Panc1 (cell line): Measurements from ENCODE around the gene ERCC3. TPM values are rescaled to one million over a fixed set of nuclear protein-coding genes. Genes with fewer than 3 reads are reported as not detected.

Source experiments
- ATAC-seq: fragments of 200-7000 bp; cut with Tn5 transposase; 2 replicates; pipeline ENCODE4 v1.9.1; 2020; ENCODE audit warnings: mild to moderate bottlenecking, moderate library complexity
- Bru-seq: library from RNA; stranded (reverse); fragments of 400-500 nt; gene quantifications from one replicate; lab custom pipeline; 2021; lab: Mats Ljungman, UMichigan
- BruChase-seq, 2 experiments: library from RNA; stranded (reverse); fragments of 400-500 nt; gene quantifications; one replicate each; lab custom pipeline; 2021; lab: Mats Ljungman, UMichigan
- BruUV-seq: library from RNA; stranded (reverse); fragments of 400-500 nt; replicated peaks from 2 replicates; lab custom pipeline; 2021; lab: Mats Ljungman, UMichigan
- CTCF ChIA-PET: fragments of 300-600 bp; sonication (Branson Sonifier 250); formaldehyde crosslinking; loops from one replicate; lab custom pipeline; 2022; ENCODE audit warnings: antibody characterized with exemption; lab: Charles Lee
- POLR2A ChIA-PET: fragments of 300-600 bp; sonication (Branson Sonifier 250); formaldehyde crosslinking; loops from one replicate; lab custom pipeline; 2022; ENCODE audit warnings: antibody characterized with exemption; lab: Charles Lee
- DNase-seq: peaks from one replicate; pipeline ENCODE4 v3.0.0-alpha.2; 2010; ENCODE audit warnings: low read depth, low spot score
- H3K27ac ChIP-seq: 2 replicates; pipeline ENCODE4 v1.5.1; 2011; ENCODE audit warnings: mild to moderate bottlenecking, low read length, inconsistent platforms
- H3K27me3 ChIP-seq: fragments of 200-500 bp; sonication (Bioruptor generic); 2 replicates; pipeline ENCODE4 v1.6.0; 2014; ENCODE audit warnings: low read length, inconsistent platforms; ENCODE audit not compliant: control insufficient read depth, insufficient read depth
- H3K36me3 ChIP-seq: fragments of 200-500 bp; sonication (Bioruptor generic); 2 replicates; pipeline ENCODE4 v1.5.1; 2014; ENCODE audit warnings: inconsistent platforms, mild to moderate bottlenecking, low read length, moderate library complexity; ENCODE audit not compliant: control insufficient read depth, insufficient read depth
- H3K4me1 ChIP-seq: 2 replicates; pipeline ENCODE4 v1.5.1; 2011; ENCODE audit warnings: inconsistent platforms, mild to moderate bottlenecking, low read length, moderate library complexity; ENCODE audit not compliant: control insufficient read depth, insufficient read depth
- H3K4me3 ChIP-seq, 2 experiments: 2 replicates each; pipeline ENCODE4 v1.5.1; 2011 to 2012; ENCODE audit warnings: low read depth in 2 of 2, low read length in 2 of 2, mild to moderate bottlenecking in 2 of 2, inconsistent platforms in 1 of 2, moderate library complexity in 1 of 2
- H3K9me3 ChIP-seq: fragments of 200-500 bp; sonication (Bioruptor generic); 2 replicates; pipeline ENCODE4 v1.5.1; 2014; ENCODE audit warnings: low read depth, mild to moderate bottlenecking, inconsistent platforms, low read length, moderate library complexity; ENCODE audit not compliant: control insufficient read depth, insufficient read depth
- CTCF ChIP-seq: fragments of 450-650 bp; IDR thresholded peaks from 2 replicates; pipeline ENCODE4 v1.5.1; 2017; ENCODE audit warnings: mild to moderate bottlenecking
- POLR2AphosphoS5 ChIP-seq: IDR thresholded peaks from 2 replicates; pipeline ENCODE4 v1.6.1; 2012; ENCODE audit warnings: mild to moderate bottlenecking, low read depth, low read length, moderate library complexity
- SIN3A ChIP-seq: IDR thresholded peaks from 2 replicates; pipeline ENCODE4 v1.6.1; 2012; ENCODE audit warnings: low read depth, mild to moderate bottlenecking, low read length, moderate library complexity, borderline replicate concordance; ENCODE audit not compliant: insufficient read depth
- TCF7L2 ChIP-seq: IDR thresholded peaks from 2 replicates; pipeline ENCODE4 v1.6.1; 2011; ENCODE audit warnings: mild to moderate bottlenecking, low read depth, low read length, inconsistent platforms
- in situ Hi-C: cut with HindIII; loops from 2 replicates; pipeline ENCODE4 v1.10.0; 2016; ENCODE audit warnings: low sequenced_read_pairs, low pct_unique_long_range_greater_than_20kb
- intact Hi-C: fragments of 100-400 bp; cut with micrococcal nuclease; formaldehyde crosslinking; loops from one replicate; pipeline ENCODE4 v1.10.0; 2022; ENCODE audit not compliant: unreplicated experiment
- long read RNA-seq: library from polyadenylated mRNA; unstranded; transcript quantifications from one replicate; pipeline ENCODE4 v2.0.0, GENCODE V29; 2021; ENCODE audit not compliant: unreplicated experiment
- polyA plus RNA-seq: library from polyadenylated mRNA; unstranded; fragments of >200 nt; gene quantifications from one replicate; pipeline ENCODE4 v1.2.1, GENCODE V29; 2012; ENCODE audit warnings: missing spikeins; ENCODE audit not compliant: insufficient read length
- total RNA-seq: library from RNA; stranded (reverse); gene quantifications from one replicate; pipeline ENCODE4 v1.2.1, GENCODE V29; 2021; ENCODE audit not compliant: unreplicated experiment
- TF ChIP-seq, protein P1 (sequence below), 2 experiments: IDR thresholded peaks; 2 replicates each; pipeline ENCODE4 v1.6.1; 2011 to 2012; ENCODE audit warnings: low read depth in 2 of 2, control low read depth in 1 of 2, low read length in 1 of 2, mild to moderate bottlenecking in 1 of 2, moderate library complexity in 1 of 2; ENCODE audit not compliant: insufficient read depth in 1 of 2

ERCC3 gene
- total RNA-seq: 38.0 TPM
- 32.6 TPM for polyA plus RNA-seq
- Bru-seq, nascent RNA: percentile 82 among the genes with signal in this experiment
- BruChase-seq, experiment 1, labeled RNA remaining after a 2-hour chase: percentile 78 among the genes with signal in this experiment
- percentile 80 among the genes with signal in this experiment for BruChase-seq, experiment 2, labeled RNA remaining after a 6-hour chase
- long read RNA-seq, transcript ERCC3-201 (15 exons, 2,750 nt): major isoform, 60 of 91 reads
- long read RNA-seq, partial matches to known transcripts: 9 of 91 reads
- long read RNA-seq, other reads (novel, unspliced or antisense): 17 of 91 reads

GRCh38 chr2:127293748-127294562 lies at the start of gene ERCC3:
ERCC3 (minus strand) TSS chr2:127294144; CDS start chr2:127294081, 63 bp downstream.
- TF ChIP-seq CTCF (no peak), SIN3A (peak; percentile 74; the same call in 1 of the 2 replicates), TCF7L2 (no peak), POLR2AphosphoS5 (peak; percentile 97)
- TF ChIP-seq, protein P1, sequence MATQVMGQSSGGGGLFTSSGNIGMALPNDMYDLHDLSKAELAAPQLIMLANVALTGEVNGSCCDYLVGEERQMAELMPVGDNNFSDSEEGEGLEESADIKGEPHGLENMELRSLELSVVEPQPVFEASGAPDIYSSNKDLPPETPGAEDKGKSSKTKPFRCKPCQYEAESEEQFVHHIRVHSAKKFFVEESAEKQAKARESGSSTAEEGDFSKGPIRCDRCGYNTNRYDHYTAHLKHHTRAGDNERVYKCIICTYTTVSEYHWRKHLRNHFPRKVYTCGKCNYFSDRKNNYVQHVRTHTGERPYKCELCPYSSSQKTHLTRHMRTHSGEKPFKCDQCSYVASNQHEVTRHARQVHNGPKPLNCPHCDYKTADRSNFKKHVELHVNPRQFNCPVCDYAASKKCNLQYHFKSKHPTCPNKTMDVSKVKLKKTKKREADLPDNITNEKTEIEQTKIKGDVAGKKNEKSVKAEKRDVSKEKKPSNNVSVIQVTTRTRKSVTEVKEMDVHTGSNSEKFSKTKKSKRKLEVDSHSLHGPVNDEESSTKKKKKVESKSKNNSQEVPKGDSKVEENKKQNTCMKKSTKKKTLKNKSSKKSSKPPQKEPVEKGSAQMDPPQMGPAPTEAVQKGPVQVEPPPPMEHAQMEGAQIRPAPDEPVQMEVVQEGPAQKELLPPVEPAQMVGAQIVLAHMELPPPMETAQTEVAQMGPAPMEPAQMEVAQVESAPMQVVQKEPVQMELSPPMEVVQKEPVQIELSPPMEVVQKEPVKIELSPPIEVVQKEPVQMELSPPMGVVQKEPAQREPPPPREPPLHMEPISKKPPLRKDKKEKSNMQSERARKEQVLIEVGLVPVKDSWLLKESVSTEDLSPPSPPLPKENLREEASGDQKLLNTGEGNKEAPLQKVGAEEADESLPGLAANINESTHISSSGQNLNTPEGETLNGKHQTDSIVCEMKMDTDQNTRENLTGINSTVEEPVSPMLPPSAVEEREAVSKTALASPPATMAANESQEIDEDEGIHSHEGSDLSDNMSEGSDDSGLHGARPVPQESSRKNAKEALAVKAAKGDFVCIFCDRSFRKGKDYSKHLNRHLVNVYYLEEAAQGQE (IDR thresholded peaks at IDR 0.05; ENCODE audit: insufficient read depth in 1 of 2, low read depth in 2 of 2, low read length in 1 of 2): no peak
- Histone ChIP-seq H3K27ac (peak within 1 kb of the TSS; percentile 96), H3K27me3 (no peaks in the 10 kb centered on the region), H3K4me1 (peaks cover 7% of the 10 kb centered on the region), H3K4me3 (peak within 1 kb of the TSS; percentile 88 to 94), H3K36me3 (peaks cover 17% of the 10 kb centered on the region), H3K9me3 (no peaks in the 10 kb centered on the region)
- CTCF ChIA-PET: interaction anchor here (0.7 to 1.9 kb wide), 3 partner anchors 97 to 186 kb away, joined by 5 to 8 read pairs (median 6); no protein-coding TSS in a partner anchor
- POLR2A ChIA-PET: interaction anchor here (0.6 to 0.8 kb wide), 3 partner anchors 43 to 171 kb away, joined by 3 read pairs; no protein-coding TSS in a partner anchor
- TSS peak; percentile 94 for BruUV-seq
- peak; percentile 7 for DNase-seq
- intact Hi-C loops: loop anchor here (5.0 kb wide), 1 partner anchor 97 kb away; no protein-coding TSS in a partner anchor
- in situ Hi-C loops: no loop called here
- peak; percentile 99 for ATAC-seq

DNA sequence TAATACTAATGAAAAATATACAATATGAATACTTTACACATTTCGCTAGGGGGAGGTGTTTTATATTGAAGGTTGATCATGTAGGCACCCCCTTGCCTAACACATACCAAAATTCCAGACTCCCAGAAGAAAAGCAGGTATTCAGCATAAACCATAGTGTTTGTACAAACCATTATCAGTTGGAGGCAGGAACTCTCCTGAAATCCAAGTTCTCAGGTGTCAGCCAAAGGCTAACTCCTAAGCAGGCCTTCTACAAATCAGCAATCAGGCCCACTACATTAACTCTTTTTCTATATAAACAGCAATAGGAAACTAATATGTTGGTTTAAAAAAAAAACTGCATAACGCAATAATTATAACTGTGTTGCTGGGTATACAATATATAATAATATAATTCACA lies 49.3 kb upstream of the ERCC3 start:
- H3K4me1 ChIP-seq: 0 out of 2 replicates have a peak, but pooled peaks cover 6% of the 10 kb centered on the region
- POLR2A ChIA-PET: interaction anchor here (0.7 kb wide), 1 partner anchor 416 kb away, joined by 3 read pairs; no protein-coding TSS in a partner anchor
- DNase-seq: no peak
- intact Hi-C loops: no loop called here
- no peak for ATAC-seq
- TF ChIP-seq SIN3A: no peak
- peak; percentile 13; the same call in 1 of the 2 replicates for TF ChIP-seq CTCF
- H3K27ac ChIP-seq: no peak overlapping the region
- in situ Hi-C loops: no loop called here
- CTCF ChIA-PET: interaction anchor here (0.6 kb wide), 1 partner anchor 73 kb away, joined by 3 read pairs; no protein-coding TSS in a partner anchor
- no peaks in the 10 kb centered on the region for H3K9me3 ChIP-seq
- no peaks in the 10 kb centered on the region for H3K27me3 ChIP-seq
- BruUV-seq: no TSS peak
- no peaks in the 10 kb centered on the region for H3K36me3 ChIP-seq
- no peak overlapping the region for H3K4me3 ChIP-seq
